RWPE2 (cell line): ENCODE data around the gene TMEM9.

Experiments used
- ATAC-seq: fragments of 200-7000 bp; cut with Tn5 transposase; 3 replicates; pipeline ENCODE4 v1.9.1; 2021; ENCODE audit warnings: low read depth
- DNase-seq: peaks from one replicate; pipeline ENCODE4 v3.0.0-alpha.2; 2020; ENCODE audit warnings: low spot score
- H3K27ac ChIP-seq: fragments of 450-650 bp; 2 replicates; pipeline ENCODE4 v1.5.1; 2017; ENCODE audit warnings: mild to moderate bottlenecking; ENCODE audit not compliant: poor library complexity, severe bottlenecking
- H3K27me3 ChIP-seq: fragments of 250-450 bp; sonication (Bioruptor Pico); 2 replicates; pipeline ENCODE4 v1.5.1; 2021; ENCODE audit warnings: mild to moderate bottlenecking, moderate library complexity; ENCODE audit not compliant: insufficient read depth, poor library complexity, severe bottlenecking
- H3K36me3 ChIP-seq: fragments of 250-450 bp; sonication (Bioruptor Pico); 2 replicates; pipeline ENCODE4 v1.5.1; 2020; ENCODE audit warnings: low read depth, mild to moderate bottlenecking, moderate library complexity
- H3K4me1 ChIP-seq: fragments of 250-450 bp; sonication (Bioruptor Pico); 2 replicates; pipeline ENCODE4 v1.5.1; 2021; ENCODE audit warnings: mild to moderate bottlenecking, moderate library complexity; ENCODE audit not compliant: insufficient read depth, poor library complexity, severe bottlenecking
- H3K4me3 ChIP-seq: fragments of 250-450 bp; sonication (Bioruptor Pico); 2 replicates; pipeline ENCODE4 v1.5.1; 2021; ENCODE audit warnings: mild to moderate bottlenecking, moderate library complexity; ENCODE audit not compliant: severe bottlenecking
- H3K9me3 ChIP-seq: fragments of 250-450 bp; sonication (Bioruptor Pico); 2 replicates; pipeline ENCODE4 v1.5.1; 2021; ENCODE audit warnings: mild to moderate bottlenecking, moderate library complexity; ENCODE audit not compliant: severe bottlenecking
- CTCF ChIP-seq: fragments of 450-650 bp; IDR thresholded peaks from one replicate; pipeline ENCODE4 v1.5.1; 2017; ENCODE audit warnings: mild to moderate bottlenecking, moderate library complexity; ENCODE audit not compliant: poor library complexity, severe bottlenecking

TMEM9 gene

GRCh38 chr1:201185527-201186128, 31.4 kb upstream of the TMEM9 start:
- Histone ChIP-seq H3K27ac (no peak overlapping the region), H3K27me3 (no peaks in the 10 kb centered on the region), H3K9me3 (no peaks in the 10 kb centered on the region), H3K4me1 (no peaks in the 10 kb centered on the region), H3K36me3 (no peaks in the 10 kb centered on the region), H3K4me3 (no peak overlapping the region)
- ATAC-seq = no peak
- no peak for TF ChIP-seq CTCF
- no peak for DNase-seq

DNA sequence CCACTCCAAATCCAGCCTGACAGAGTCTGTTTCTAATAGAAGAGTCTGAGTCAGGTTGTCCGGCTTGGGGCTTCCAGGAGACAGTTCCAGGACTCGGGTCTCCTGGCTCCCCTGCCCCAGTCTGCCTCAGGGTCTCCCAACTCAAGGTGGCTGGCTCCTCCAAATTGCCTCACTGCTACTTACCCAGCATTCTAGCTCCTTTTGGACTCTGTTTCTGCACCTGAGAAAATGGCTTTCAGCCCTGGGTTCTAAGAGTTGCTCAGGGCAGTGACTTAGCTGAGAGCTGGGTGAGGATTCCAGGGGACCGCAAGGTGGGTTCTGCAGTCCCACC, 30.8 kb upstream of the TMEM9 start:
- Histone ChIP-seq H3K4me3 (no peak overlapping the region), H3K27me3 (no peaks in the 10 kb centered on the region), H3K4me1 (no peaks in the 10 kb centered on the region), H3K36me3 (no peaks in the 10 kb centered on the region), H3K9me3 (no peaks in the 10 kb centered on the region), H3K27ac (no peak overlapping the region)
- no peak for ATAC-seq
- no peak for DNase-seq
- TF ChIP-seq CTCF = peak; percentile 47

GRCh38 chr1:201184307-201185122, 30.2 kb upstream of the TMEM9 start:
- H3K4me3 ChIP-seq = no peak overlapping the region
- H3K9me3 ChIP-seq = no peaks in the 10 kb centered on the region
- TF ChIP-seq CTCF = peak; percentile 67
- ATAC-seq (peak; percentile 97), DNase-seq (no peak)
- H3K27me3 ChIP-seq = no peaks in the 10 kb centered on the region
- no peaks in the 10 kb centered on the region for H3K4me1 ChIP-seq
- no peaks in the 10 kb centered on the region for H3K36me3 ChIP-seq
- H3K27ac ChIP-seq = no peak overlapping the region

DNA sequence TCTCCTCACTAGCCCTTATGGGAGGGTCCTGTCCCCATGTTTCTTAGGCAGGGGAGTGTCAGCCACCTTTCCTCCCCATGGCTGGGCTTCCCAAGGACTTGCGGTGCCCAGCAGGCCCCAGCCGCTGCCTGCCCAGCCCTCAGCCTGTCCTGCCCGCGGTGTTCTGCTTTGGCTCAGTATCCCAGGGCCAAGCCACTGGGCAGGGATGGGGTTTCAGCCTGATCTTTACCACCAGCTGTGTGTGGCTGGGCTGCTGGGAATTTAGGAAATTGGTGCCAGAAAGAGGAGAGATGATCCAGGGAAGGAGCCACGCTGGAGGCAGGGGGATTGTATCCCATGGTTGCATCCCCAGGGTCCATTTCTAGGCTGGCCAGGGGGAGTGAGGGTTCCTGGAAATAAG, 29.5 kb upstream of the TMEM9 start:
- Histone ChIP-seq H3K36me3 (no peaks in the 10 kb centered on the region), H3K4me1 (no peaks in the 10 kb centered on the region), H3K4me3 (no peak overlapping the region), H3K9me3 (no peaks in the 10 kb centered on the region), H3K27ac (no peak overlapping the region), H3K27me3 (no peaks in the 10 kb centered on the region)
- DNase-seq (no peak), ATAC-seq (no peak)
- TF ChIP-seq CTCF = no peak

GRCh38 chr1:201183209-201183608, 28.9 kb upstream of the TMEM9 start:
- DNase-seq (no peak), ATAC-seq (peak; percentile 37; the same call in 2 of the 3 replicates)
- H3K4me3 ChIP-seq = no peak overlapping the region
- H3K4me1 ChIP-seq = no peaks in the 10 kb centered on the region
- H3K36me3 ChIP-seq = no peaks in the 10 kb centered on the region
- no peaks in the 10 kb centered on the region for H3K27me3 ChIP-seq
- H3K9me3 ChIP-seq = no peaks in the 10 kb centered on the region
- TF ChIP-seq CTCF = no peak
- no peak overlapping the region for H3K27ac ChIP-seq
